Small intestine (tissue), 16 donors: Measurements from ENCODE around the gene TFPT. TPM values are rescaled to one million over a fixed set of nuclear protein-coding genes. Genes with fewer than 3 reads are reported as not detected.

ENCODE experiments used
- DNase-seq, 2 donors: peaks; one replicate each; pipeline versions ENCODE4 v3.0.0 to v3.0.0-alpha.2; 2013
- FAIRE-seq: peaks from 2 replicates; lab custom pipeline; 2012; peaks lifted over from hg19 to GRCh38; lab: Jason Lieb, UNC
- H3K27ac ChIP-seq, 3 donors: one replicate each; pipeline ENCODE4 v1.5.1; 2013; ENCODE audit warnings: low read length in 2 of 3, mild to moderate bottlenecking in 2 of 3, control low read depth in 1 of 3, inconsistent platforms in 1 of 3, low read depth in 1 of 3, moderate library complexity in 1 of 3
- H3K27me3 ChIP-seq, 3 donors: one replicate each; pipeline ENCODE4 v1.6.1; 2013; ENCODE audit warnings: low read length in 3 of 3, inconsistent platforms in 1 of 3; ENCODE audit not compliant: control insufficient read depth in 3 of 3, insufficient read depth in 3 of 3
- H3K36me3 ChIP-seq, 3 donors: one replicate each; pipeline ENCODE4 v1.6.1; 2013; ENCODE audit warnings: low read length in 3 of 3, inconsistent platforms in 1 of 3, low read depth in 1 of 3, mild to moderate bottlenecking in 1 of 3, moderate library complexity in 1 of 3; ENCODE audit not compliant: control insufficient read depth in 3 of 3, insufficient read depth in 2 of 3
- H3K4me1 ChIP-seq, 3 donors: one replicate each; pipeline ENCODE4 v1.6.1; 2013; ENCODE audit warnings: low read length in 2 of 3, inconsistent platforms in 1 of 3, low read depth in 1 of 3, mild to moderate bottlenecking in 1 of 3, moderate library complexity in 1 of 3; ENCODE audit not compliant: control insufficient read depth in 3 of 3, insufficient read depth in 2 of 3
- H3K4me3 ChIP-seq, 3 donors: one replicate each; pipeline ENCODE4 v1.5.1; 2013; ENCODE audit warnings: low read length in 3 of 3, control low read depth in 1 of 3, inconsistent platforms in 1 of 3, low read depth in 1 of 3, mild to moderate bottlenecking in 1 of 3, moderate library complexity in 1 of 3
- H3K9me3 ChIP-seq, 2 donors: one replicate each; pipeline ENCODE4 v1.6.1; 2013; ENCODE audit warnings: low read depth in 1 of 2, low read length in 1 of 2; ENCODE audit not compliant: control insufficient read depth in 2 of 2, insufficient read depth in 1 of 2
- WGBS, 3 donors: extraction: QIAGEN DNeasy Blood & Tissue Kit; methylation state at CpG; one replicate each; pipeline ENCODE4 v1.1.7; 2013; 5-methylcytosine and 5-hydroxymethylcytosine counted together
- long read RNA-seq, 10 donors: transcript quantifications; one replicate each; lab custom pipeline, GENCODE V29; 2026
- polyA plus RNA-seq, 4 donors: library from polyadenylated mRNA; stranded (reverse) in 3 of 4; unstranded in 1 of 4; fragments of 200-250 nt in 3 of 4; fragments of 120-200 nt in 1 of 4; gene quantifications; one replicate each; pipeline versions ENCODE4 v1.2.1 to v1.2.3, GENCODE V29; 2013
- donor health status: healthy with polysubstance abuse.
- donor health status: control.
- donor health status: control.
- donor health status: Bipolar disorder and iron deficiency.
- donor health status: healthy.

Gene TFPT, protein sequence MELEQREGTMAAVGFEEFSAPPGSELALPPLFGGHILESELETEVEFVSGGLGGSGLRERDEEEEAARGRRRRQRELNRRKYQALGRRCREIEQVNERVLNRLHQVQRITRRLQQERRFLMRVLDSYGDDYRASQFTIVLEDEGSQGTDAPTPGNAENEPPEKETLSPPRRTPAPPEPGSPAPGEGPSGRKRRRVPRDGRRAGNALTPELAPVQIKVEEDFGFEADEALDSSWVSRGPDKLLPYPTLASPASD
- 10 to 100 TPM; 16.4 to 26.5 (median 23.1) TPM for polyA plus RNA-seq
- long read RNA-seq, donor 1, transcript TFPT-203 (6 exons, 1,205 nt): major isoform, 9 of 18 reads
- long read RNA-seq, donor 1, partial matches to known transcripts: 7 of 18 reads
- long read RNA-seq, donor 1, other reads (novel, unspliced or antisense): 0 of 18 reads
- long read RNA-seq, donor 2, partial matches to known transcripts: 0 of 3 reads
- long read RNA-seq, donor 2, other reads (novel, unspliced or antisense): 0 of 3 reads
- long read RNA-seq, donor 3, partial matches to known transcripts: 0 of 1 reads
- long read RNA-seq, donor 3, other reads (novel, unspliced or antisense): 0 of 1 reads
- long read RNA-seq, donor 4: 0 reads
- long read RNA-seq, donor 5: 0 reads
- long read RNA-seq, donor 6, partial matches to known transcripts: 0 of 3 reads
- long read RNA-seq, donor 6, other reads (novel, unspliced or antisense): 0 of 3 reads
- long read RNA-seq, donor 7, transcript TFPT-203 (6 exons, 1,205 nt): major isoform, 13 of 1,013 reads
- long read RNA-seq, donor 7, partial matches to known transcripts: 988 of 1,013 reads
- long read RNA-seq, donor 7, other reads (novel, unspliced or antisense): 12 of 1,013 reads
- long read RNA-seq, donor 8: 0 reads
- long read RNA-seq, donor 9: 0 reads
- long read RNA-seq, donor 10, transcript TFPT-203 (6 exons, 1,205 nt): major isoform, 13 of 13 reads
- long read RNA-seq, donor 10, partial matches to known transcripts: 0 of 13 reads
- long read RNA-seq, donor 10, other reads (novel, unspliced or antisense): 0 of 13 reads

GRCh38 chr19:54115109-54116063 lies at the start of gene TFPT, which contains the start of gene PRPF31:
Gene TFPT (minus strand): TSS chr19:54115657. CDS start chr19:54115269, 388 bp downstream.
Gene PRPF31 (plus strand): TSS chr19:54115754. CDS start chr19:54118279, 2,525 bp downstream.
- H3K36me3 ChIP-seq: peaks cover 2 to 37% (median 4%) of the 10 kb centered on the region in 3 donors
- H3K4me1 ChIP-seq: peaks cover 0 to 4% (median 0%) of the 10 kb centered on the region in 3 donors
- H3K9me3 ChIP-seq: no peaks in the 10 kb centered on the region
- WGBS, 3 donors: 0% methylated on average over 60 of the region's 60 CpGs
- H3K27ac ChIP-seq: peak within 1 kb of the TSS; percentile 28 to 86 (median 84)
- DNase-seq (peak; percentile 99), FAIRE-seq (peak; percentile 49)
- H3K4me3 ChIP-seq: peak within 1 kb of the TSS; percentile 58 to 74 (median 59)
- H3K27me3 ChIP-seq: no peaks in the 10 kb centered on the region

DNA sequence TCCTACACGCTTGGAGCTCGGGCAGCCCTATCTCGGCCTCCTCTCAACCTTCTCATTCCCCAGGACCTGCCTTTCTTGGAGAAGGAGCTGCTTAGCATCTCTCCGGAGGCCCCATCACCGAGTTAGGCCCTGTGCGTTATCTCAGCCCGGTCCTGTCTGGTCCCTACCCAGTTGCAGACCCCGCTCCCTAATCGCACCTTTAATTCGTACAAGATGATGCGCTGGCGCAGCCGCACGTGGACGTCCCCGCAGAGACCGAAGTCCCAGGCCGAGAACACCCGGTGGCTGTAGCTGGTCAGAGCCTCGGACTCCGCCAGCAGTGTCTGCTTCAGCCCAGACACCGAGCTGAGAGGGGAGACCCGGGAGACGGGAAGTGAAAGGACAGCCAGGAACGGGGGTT lies 49.8 kb upstream of the TFPT start:
- no peak overlapping the region for H3K27ac ChIP-seq
- H3K4me3 ChIP-seq: no peak overlapping the region
- H3K9me3 ChIP-seq: no peaks in the 10 kb centered on the region
- FAIRE-seq: no peak
- DNase-seq: no peak
- WGBS, 3 donors: 45 to 87% (median 55%) methylated on average over 25 of the region's 25 CpGs
- peaks cover 0 to 25% (median 0%) of the 10 kb centered on the region in 3 donors for H3K36me3 ChIP-seq
- H3K4me1 ChIP-seq: peaks cover 2 to 45% (median 14%) of the 10 kb centered on the region in 3 donors
- no peaks in the 10 kb centered on the region for H3K27me3 ChIP-seq

DNA sequence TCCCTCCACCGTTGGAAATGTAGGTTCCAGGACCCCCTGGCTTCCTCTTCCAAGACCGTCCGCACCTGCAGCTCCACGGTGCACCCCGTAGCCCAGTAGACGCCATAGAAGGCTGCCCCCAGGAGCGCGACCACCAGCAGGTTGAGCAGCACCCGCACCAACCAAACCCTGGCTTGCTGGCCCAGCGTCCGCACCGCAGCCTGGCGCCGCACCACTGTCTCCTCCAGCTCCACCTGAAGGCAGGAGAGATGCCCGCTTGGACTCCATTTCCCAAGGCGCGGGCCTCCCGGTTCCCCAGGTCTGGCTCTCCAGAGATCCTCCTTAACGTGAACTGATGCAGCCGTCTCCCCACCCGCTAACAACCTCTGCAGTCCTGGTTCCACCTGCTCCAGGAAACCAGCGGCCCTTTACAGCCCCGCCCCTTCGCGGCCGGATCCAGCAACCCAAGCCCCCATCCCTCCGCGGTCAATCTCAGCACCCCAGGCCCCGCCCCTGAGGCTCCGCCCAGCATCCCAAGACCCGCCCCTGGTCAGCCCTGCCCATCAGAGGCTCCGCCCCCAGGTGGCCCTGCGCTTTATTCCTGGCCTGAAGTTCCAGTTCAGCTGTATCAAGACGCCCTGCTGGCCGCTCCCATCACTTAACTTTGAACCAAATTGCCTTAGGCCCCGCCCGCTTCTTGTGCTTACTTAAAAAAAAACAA lies 49.1 kb upstream of the TFPT start:
- no peak overlapping the region for H3K4me3 ChIP-seq
- no peak for FAIRE-seq
- peaks cover 0 to 20% (median 0%) of the 10 kb centered on the region in 3 donors for H3K36me3 ChIP-seq
- no peaks in the 10 kb centered on the region for H3K27me3 ChIP-seq
- H3K9me3 ChIP-seq: no peaks in the 10 kb centered on the region
- H3K27ac ChIP-seq: no peak overlapping the region
- WGBS, 3 donors: 12 to 16% (median 12%) methylated on average over 37 of the region's 37 CpGs
- H3K4me1 ChIP-seq: peaks cover 2 to 48% (median 14%) of the 10 kb centered on the region in 3 donors
- peak; percentile 81 to 89 for DNase-seq

- WGBS, 3 donors: 49 to 64% (median 50%) methylated on average over 14 of the region's 14 CpGs
- H3K27ac ChIP-seq: peak overlapping the region; percentile 82 to 95 (median 83)
- H3K4me3 ChIP-seq: peak overlapping the region in 2 of 3 donors; percentile 7 to 39
- no peak for FAIRE-seq
- peaks cover 0 to 18% (median 0%) of the 10 kb centered on the region in 3 donors for H3K36me3 ChIP-seq
- no peaks in the 10 kb centered on the region for H3K27me3 ChIP-seq
- H3K9me3 ChIP-seq: no peaks in the 10 kb centered on the region
- H3K4me1 ChIP-seq: peaks cover 7 to 55% (median 20%) of the 10 kb centered on the region in 3 donors
- DNase-seq: no peak
Measured at GRCh38 chr19:54162884-54163283, 47.4 kb upstream of the TFPT start.

- 1 to 3% (median 2%) methylated on average over 28 to 34 of the region's 35 CpGs for WGBS, 3 donors
- FAIRE-seq: no peak
- Histone ChIP-seq H3K9me3 (no peaks in the 10 kb centered on the region), H3K4me1 (peaks cover 7 to 55% (median 20%) of the 10 kb centered on the region in 3 donors), H3K36me3 (peaks cover 0 to 23% (median 0%) of the 10 kb centered on the region in 3 donors), H3K27ac (peak overlapping the region; percentile 82 to 95 (median 83)), H3K27me3 (no peaks in the 10 kb centered on the region), H3K4me3 (peak overlapping the region in 2 of 3 donors; percentile 32 to 39)
- peak; percentile 92 to 93 for DNase-seq
Measured at GRCh38 chr19:54162241-54162805, 46.9 kb upstream of the TFPT start.

DNA sequence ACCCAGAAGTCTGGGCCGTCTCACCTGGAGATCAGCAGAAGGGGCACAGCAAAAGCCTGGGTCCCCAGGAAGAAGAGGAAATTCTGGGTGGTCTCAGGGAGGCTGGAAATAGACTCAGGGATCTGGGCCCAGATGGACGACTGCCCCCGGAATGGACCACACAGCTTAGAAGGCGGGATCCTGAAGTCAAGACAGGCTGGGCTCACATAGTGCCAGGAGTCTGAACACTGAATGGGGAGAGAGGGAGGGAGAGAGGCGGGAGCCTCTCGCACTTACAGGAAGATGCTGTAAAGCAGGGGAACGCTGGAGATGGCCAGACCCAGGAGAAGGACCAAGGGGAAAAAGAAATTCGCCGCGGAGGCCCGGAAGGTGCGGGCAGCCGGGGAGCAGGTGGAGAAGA lies 45.4 kb upstream of the TFPT start:
- Histone ChIP-seq H3K36me3 (peaks cover 4 to 35% (median 4%) of the 10 kb centered on the region in 3 donors), H3K4me1 (peaks cover 7 to 55% (median 20%) of the 10 kb centered on the region in 3 donors), H3K4me3 (peak overlapping the region in 1 of 3 donors; percentile 57), H3K27ac (peak overlapping the region in 2 of 3 donors; percentile 85 to 91), H3K9me3 (no peaks in the 10 kb centered on the region), H3K27me3 (no peaks in the 10 kb centered on the region)
- FAIRE-seq: no peak
- no peak for DNase-seq
- 23 to 41% (median 36%) methylated on average over 13 of the region's 13 CpGs for WGBS, 3 donors
